ENCODE data around the gene SLC12A2.

SLC12A2 gene

GRCh38 chr5:128169401-128170017, 85.9 kb downstream of the SLC12A2 start:
- Mint-ChIP-seq H3K9me3 (no peaks in the 10 kb centered on the region), H3K27me3 (no peaks in the 10 kb centered on the region), H3K27ac (no peak overlapping the region), H3K36me3 (ENCODE audit: low read depth) (peaks cover 54% of the 10 kb centered on the region), H3K4me1 (ENCODE audit: low read depth) (no peaks in the 10 kb centered on the region), H3K4me3 (no peak overlapping the region)
- DNase-seq = no peak

GRCh38 chr5:128172102-128172501, 88.5 kb downstream of the SLC12A2 start:
- Mint-ChIP-seq H3K27ac (no peak overlapping the region), H3K27me3 (no peaks in the 10 kb centered on the region), H3K36me3 (ENCODE audit: low read depth) (peaks cover 44% of the 10 kb centered on the region), H3K9me3 (no peaks in the 10 kb centered on the region), H3K4me1 (ENCODE audit: low read depth) (no peaks in the 10 kb centered on the region), H3K4me3 (no peak overlapping the region)
- no peak for DNase-seq

- DNase-seq = no peak
- Mint-ChIP-seq H3K36me3 (ENCODE audit: low read depth) (peaks cover 49% of the 10 kb centered on the region), H3K27me3 (no peaks in the 10 kb centered on the region), H3K4me3 (no peak overlapping the region), H3K9me3 (no peaks in the 10 kb centered on the region), H3K27ac (no peak overlapping the region), H3K4me1 (ENCODE audit: low read depth) (no peaks in the 10 kb centered on the region)
Measured at GRCh38 chr5:128174951-128175350, 91.4 kb downstream of the SLC12A2 start.

GRCh38 chr5:128192368-128192767, 108.8 kb downstream of the SLC12A2 start:
- Mint-ChIP-seq H3K36me3 (ENCODE audit: low read depth) (peaks cover 33% of the 10 kb centered on the region), H3K4me1 (ENCODE audit: low read depth) (peaks cover 21% of the 10 kb centered on the region), H3K27ac (no peak overlapping the region), H3K27me3 (no peaks in the 10 kb centered on the region), H3K9me3 (no peaks in the 10 kb centered on the region), H3K4me3 (no peak overlapping the region)
- DNase-seq = no peak

GRCh38 chr5:128193665-128194390, 110.3 kb downstream of the SLC12A2 start:
- H3K36me3 Mint-ChIP-seq (ENCODE audit: low read depth) = peaks cover 28% of the 10 kb centered on the region
- peaks cover 6% of the 10 kb centered on the region for H3K9me3 Mint-ChIP-seq
- H3K27ac Mint-ChIP-seq = no peak overlapping the region
- no peak for DNase-seq
- peaks cover 34% of the 10 kb centered on the region for H3K4me1 Mint-ChIP-seq (ENCODE audit: low read depth)
- no peak overlapping the region for H3K4me3 Mint-ChIP-seq
- H3K27me3 Mint-ChIP-seq = no peaks in the 10 kb centered on the region

GRCh38 chr5:128195316-128195715, 111.8 kb downstream of the SLC12A2 start:
- DNase-seq = no peak
- Mint-ChIP-seq H3K4me1 (ENCODE audit: low read depth) (peaks cover 37% of the 10 kb centered on the region), H3K9me3 (peaks cover 10% of the 10 kb centered on the region), H3K27ac (no peak overlapping the region), H3K27me3 (no peaks in the 10 kb centered on the region), H3K4me3 (no peak overlapping the region), H3K36me3 (ENCODE audit: low read depth) (peaks cover 18% of the 10 kb centered on the region)

GRCh38 chr5:128196080-128196479, 112.5 kb downstream of the SLC12A2 start:
- peaks cover 15% of the 10 kb centered on the region for H3K36me3 Mint-ChIP-seq (ENCODE audit: low read depth)
- H3K27ac Mint-ChIP-seq = no peak overlapping the region
- no peaks in the 10 kb centered on the region for H3K27me3 Mint-ChIP-seq
- H3K4me1 Mint-ChIP-seq (ENCODE audit: low read depth) = peaks cover 37% of the 10 kb centered on the region
- H3K9me3 Mint-ChIP-seq = peaks cover 10% of the 10 kb centered on the region
- no peak overlapping the region for H3K4me3 Mint-ChIP-seq
- DNase-seq = no peak

GRCh38 chr5:128196791-128197190, 113.2 kb downstream of the SLC12A2 start:
- no peak overlapping the region for H3K27ac Mint-ChIP-seq
- peaks cover 43% of the 10 kb centered on the region for H3K4me1 Mint-ChIP-seq (ENCODE audit: low read depth)
- peaks cover 10% of the 10 kb centered on the region for H3K9me3 Mint-ChIP-seq
- peaks cover 2% of the 10 kb centered on the region for H3K27me3 Mint-ChIP-seq
- H3K36me3 Mint-ChIP-seq (ENCODE audit: low read depth) = peaks cover 15% of the 10 kb centered on the region
- no peak overlapping the region for H3K4me3 Mint-ChIP-seq
- no peak for DNase-seq

GRCh38 chr5:128197896-128198522, 114.4 kb downstream of the SLC12A2 start:
- no peak for DNase-seq
- Mint-ChIP-seq H3K36me3 (ENCODE audit: low read depth) (peaks cover 15% of the 10 kb centered on the region), H3K4me3 (no peak overlapping the region), H3K27ac (peak overlapping the region; percentile 66), H3K4me1 (ENCODE audit: low read depth) (peaks cover 44% of the 10 kb centered on the region), H3K9me3 (peaks cover 10% of the 10 kb centered on the region), H3K27me3 (peaks cover 9% of the 10 kb centered on the region)

GRCh38 chr5:128199104-128199503, 115.5 kb downstream of the SLC12A2 start:
- H3K9me3 Mint-ChIP-seq = peaks cover 10% of the 10 kb centered on the region
- H3K27me3 Mint-ChIP-seq = peaks cover 9% of the 10 kb centered on the region
- H3K4me3 Mint-ChIP-seq = no peak overlapping the region
- no peak for DNase-seq
- no peak overlapping the region for H3K27ac Mint-ChIP-seq
- H3K4me1 Mint-ChIP-seq (ENCODE audit: low read depth) = peaks cover 40% of the 10 kb centered on the region
- peaks cover 11% of the 10 kb centered on the region for H3K36me3 Mint-ChIP-seq (ENCODE audit: low read depth)

- peaks cover 11% of the 10 kb centered on the region for H3K36me3 Mint-ChIP-seq (ENCODE audit: low read depth)
- no peak for DNase-seq
- peaks cover 39% of the 10 kb centered on the region for H3K4me1 Mint-ChIP-seq (ENCODE audit: low read depth)
- H3K27ac Mint-ChIP-seq = no peak overlapping the region
- peaks cover 10% of the 10 kb centered on the region for H3K9me3 Mint-ChIP-seq
- no peak overlapping the region for H3K4me3 Mint-ChIP-seq
- H3K27me3 Mint-ChIP-seq = peaks cover 9% of the 10 kb centered on the region
Measured at GRCh38 chr5:128199611-128200010, 116.0 kb downstream of the SLC12A2 start.

GRCh38 chr5:128201065-128201926, 117.7 kb downstream of the SLC12A2 start:
- Mint-ChIP-seq H3K4me1 (ENCODE audit: low read depth) (peaks cover 34% of the 10 kb centered on the region), H3K9me3 (peaks cover 10% of the 10 kb centered on the region), H3K36me3 (ENCODE audit: low read depth) (peaks cover 11% of the 10 kb centered on the region), H3K27me3 (peaks cover 9% of the 10 kb centered on the region), H3K4me3 (peak overlapping the region; percentile 27), H3K27ac (no peak overlapping the region)
- DNase-seq = peak; percentile 89

GRCh38 chr5:128202320-128202719, 118.8 kb downstream of the SLC12A2 start:
- peaks cover 24% of the 10 kb centered on the region for H3K4me1 Mint-ChIP-seq (ENCODE audit: low read depth)
- no peak overlapping the region for H3K27ac Mint-ChIP-seq
- H3K4me3 Mint-ChIP-seq = no peak overlapping the region
- H3K36me3 Mint-ChIP-seq (ENCODE audit: low read depth) = peaks cover 8% of the 10 kb centered on the region
- DNase-seq = no peak
- H3K9me3 Mint-ChIP-seq = peaks cover 10% of the 10 kb centered on the region
- peaks cover 9% of the 10 kb centered on the region for H3K27me3 Mint-ChIP-seq

- Mint-ChIP-seq H3K4me1 (ENCODE audit: low read depth) (peaks cover 2% of the 10 kb centered on the region), H3K4me3 (no peak overlapping the region), H3K27ac (no peak overlapping the region), H3K27me3 (peaks cover 2% of the 10 kb centered on the region), H3K9me3 (no peaks in the 10 kb centered on the region), H3K36me3 (ENCODE audit: low read depth) (no peaks in the 10 kb centered on the region)
- no peak for DNase-seq
Measured at GRCh38 chr5:128208436-128208835, 124.9 kb downstream of the SLC12A2 start.
